NCI-H2227 treated with DMSO at 0.1 percent for 48 hours (cell line): ENCODE measurements around the gene SLC25A28.
A peak's percentile ranks its signal among the peaks of the same experiment; 100 is the strongest.

Experiments used
- DNase-seq: peaks from one replicate; lab custom pipeline; 2025; lab: John Stamatoyannopoulos, UW

Gene SLC25A28

GRCh38 chr10:99590799-99591198, 29.4 kb downstream of the SLC25A28 start:
- no peak for DNase-seq

GRCh38 chr10:99583687-99584086, 36.6 kb downstream of the SLC25A28 start:
- DNase-seq: no peak

GRCh38 chr10:99582255-99582770, 37.9 kb downstream of the SLC25A28 start:
- peak; percentile 12 for DNase-seq

GRCh38 chr10:99579971-99580370, 40.3 kb downstream of the SLC25A28 start:
- no peak for DNase-seq

GRCh38 chr10:99573790-99574189, 46.4 kb downstream of the SLC25A28 start:
- no peak for DNase-seq

- DNase-seq: no peak
These were observed 48.4 kb downstream of the SLC25A28 start for GRCh38 chr10:99571816-99572215.

GRCh38 chr10:99569961-99570360, 50.3 kb downstream of the SLC25A28 start:
- DNase-seq: no peak

GRCh38 chr10:99569253-99569939, 50.8 kb downstream of the SLC25A28 start:
- DNase-seq: no peak

GRCh38 chr10:99565166-99565565, 55.1 kb downstream of the SLC25A28 start:
- no peak for DNase-seq

GRCh38 chr10:99564361-99564760, 55.9 kb downstream of the SLC25A28 start:
- DNase-seq: no peak

GRCh38 chr10:99562631-99563030, 57.6 kb downstream of the SLC25A28 start:
- no peak for DNase-seq
